ENCODE data around the gene GRB10. TPM values are rescaled to one million over a fixed set of nuclear protein-coding genes. Genes with fewer than 3 reads are reported as not detected.
A peak's percentile ranks its signal among the peaks of the same experiment; 100 is the strongest.

GRB10 gene
- total and polyA plus RNA-seq, 4 experiments from 2014 or later: 0.83 to 7.7 (median 5.0) TPM

GRCh38 chr7:50748472-50748871 lies 34.2 kb downstream of the GRB10 start:
- intact Hi-C loops (cut with micrococcal nuclease): no loop called here
- Mint-ChIP-seq H3K27ac (peak overlapping the region in 1 of 7 donors; percentile 57), H3K4me3 (no peak overlapping the region), H3K27me3 (no peaks in the 10 kb centered on the region), H3K4me1 (peaks cover 1 to 7% (median 4%) of the 10 kb centered on the region in 4 donors), H3K9me3 (peaks cover 0 to 3% (median 0%) of the 10 kb centered on the region in 8 donors), H3K36me3 (peaks cover 0 to 5% of the 10 kb centered on the region in 2 donors)
- DNase-seq: no peak
- no peaks in the 10 kb centered on the region for H3K27me3 ChIP-seq (ENCODE audit: insufficient read depth, low read length)
- H3K9me3 ChIP-seq (ENCODE audit: control insufficient read depth in 1 of 2, low read length in 2 of 2): no peaks in the 10 kb centered on the region
- no peaks in the 10 kb centered on the region for H3K4me1 ChIP-seq (ENCODE audit: insufficient read depth, low read length)
- H3K27ac ChIP-seq (ENCODE audit: low read depth, low read length): no peak overlapping the region
- ChIA-PET CTCF (ENCODE audit: partially characterized antibody) (interaction anchor here (0.5 kb wide), 1 partner anchor 393 kb away, joined by 3 read pairs; no protein-coding TSS in a partner anchor), POLR2A (ENCODE audit: partially characterized antibody) (no interaction called here)
- H3K36me3 ChIP-seq (ENCODE audit: insufficient read depth, low read length): no peaks in the 10 kb centered on the region
- no peak overlapping the region for H3K4me3 ChIP-seq (ENCODE audit: low read length in 2 of 2)

- Histone ChIP-seq H3K27ac (ENCODE audit: low read depth, low read length) (no peak overlapping the region), H3K4me1 (ENCODE audit: insufficient read depth, low read length) (peaks cover 2% of the 10 kb centered on the region), H3K9me3 (ENCODE audit: control insufficient read depth in 1 of 2, low read length in 2 of 2) (no peaks in the 10 kb centered on the region), H3K4me3 (ENCODE audit: low read length in 2 of 2) (no peak overlapping the region), H3K36me3 (ENCODE audit: insufficient read depth, low read length) (no peaks in the 10 kb centered on the region), H3K27me3 (ENCODE audit: insufficient read depth, low read length) (no peaks in the 10 kb centered on the region)
- ChIA-PET CTCF (ENCODE audit: partially characterized antibody) (no interaction called here), POLR2A (ENCODE audit: partially characterized antibody) (no interaction called here)
- peaks cover 5 to 17% (median 9%) of the 10 kb centered on the region in 4 donors for H3K4me1 Mint-ChIP-seq
- H3K4me3 Mint-ChIP-seq: no peak overlapping the region
- DNase-seq: no peak
- peaks cover 0 to 5% of the 10 kb centered on the region in 2 donors for H3K36me3 Mint-ChIP-seq
- intact Hi-C loops (cut with micrococcal nuclease): no loop called here
- no peak overlapping the region for H3K27ac Mint-ChIP-seq
- H3K9me3 Mint-ChIP-seq: peaks cover 0 to 3% (median 0%) of the 10 kb centered on the region in 8 donors
- H3K27me3 Mint-ChIP-seq: no peaks in the 10 kb centered on the region
These were observed 36.9 kb downstream of the GRB10 start for GRCh38 chr7:50745835-50746234.

- intact Hi-C loops (cut with micrococcal nuclease): no loop called here
- no peak overlapping the region for H3K27ac ChIP-seq (ENCODE audit: low read depth, low read length)
- POLR2A ChIA-PET (ENCODE audit: partially characterized antibody): no interaction called here
- H3K27me3 Mint-ChIP-seq: no peaks in the 10 kb centered on the region
- H3K36me3 ChIP-seq (ENCODE audit: insufficient read depth, low read length): no peaks in the 10 kb centered on the region
- H3K27ac Mint-ChIP-seq: no peak overlapping the region
- H3K9me3 ChIP-seq (ENCODE audit: control insufficient read depth in 1 of 2, low read length in 2 of 2): no peaks in the 10 kb centered on the region
- no peak overlapping the region for H3K4me3 ChIP-seq (ENCODE audit: low read length in 2 of 2)
- DNase-seq: no peak
- H3K4me3 Mint-ChIP-seq: no peak overlapping the region
- H3K27me3 ChIP-seq (ENCODE audit: insufficient read depth, low read length): no peaks in the 10 kb centered on the region
- peaks cover 0 to 3% (median 0%) of the 10 kb centered on the region in 8 donors for H3K9me3 Mint-ChIP-seq
- peaks cover 8 to 20% (median 13%) of the 10 kb centered on the region in 4 donors for H3K4me1 Mint-ChIP-seq
- peaks cover 7% of the 10 kb centered on the region for H3K4me1 ChIP-seq (ENCODE audit: insufficient read depth, low read length)
- peaks cover 0 to 5% of the 10 kb centered on the region in 2 donors for H3K36me3 Mint-ChIP-seq
- CTCF ChIA-PET (ENCODE audit: partially characterized antibody): no interaction called here
These were observed 37.4 kb downstream of the GRB10 start for GRCh38 chr7:50745336-50745735.

- Histone ChIP-seq H3K4me1 (ENCODE audit: insufficient read depth, low read length) (peaks cover 21% of the 10 kb centered on the region), H3K27ac (ENCODE audit: low read depth, low read length) (no peak overlapping the region), H3K36me3 (ENCODE audit: insufficient read depth, low read length) (no peaks in the 10 kb centered on the region), H3K4me3 (ENCODE audit: low read length in 2 of 2) (no peak overlapping the region), H3K9me3 (ENCODE audit: control insufficient read depth in 1 of 2, low read length in 2 of 2) (no peaks in the 10 kb centered on the region), H3K27me3 (ENCODE audit: insufficient read depth, low read length) (no peaks in the 10 kb centered on the region)
- peaks cover 20 to 34% (median 26%) of the 10 kb centered on the region in 4 donors for H3K4me1 Mint-ChIP-seq
- no peak overlapping the region for H3K4me3 Mint-ChIP-seq
- DNase-seq: no peak
- peaks cover 0 to 5% (median 0%) of the 10 kb centered on the region in 8 donors for H3K9me3 Mint-ChIP-seq
- peak overlapping the region in 2 of 7 donors; percentile 9 to 35 for H3K27ac Mint-ChIP-seq
- ChIA-PET CTCF (ENCODE audit: partially characterized antibody) (no interaction called here), POLR2A (ENCODE audit: partially characterized antibody) (no interaction called here)
- intact Hi-C loops (cut with micrococcal nuclease): no loop called here
- peaks cover 0 to 5% of the 10 kb centered on the region in 2 donors for H3K36me3 Mint-ChIP-seq
- no peaks in the 10 kb centered on the region for H3K27me3 Mint-ChIP-seq
These were observed 38.8 kb downstream of the GRB10 start for GRCh38 chr7:50743893-50744292.

GRCh38 chr7:50743016-50743415 lies 39.7 kb downstream of the GRB10 start:
- ChIA-PET CTCF (ENCODE audit: partially characterized antibody) (no interaction called here), POLR2A (ENCODE audit: partially characterized antibody) (no interaction called here)
- no peak for DNase-seq
- H3K36me3 ChIP-seq (ENCODE audit: insufficient read depth, low read length): no peaks in the 10 kb centered on the region
- Mint-ChIP-seq H3K9me3 (peaks cover 0 to 5% (median 0%) of the 10 kb centered on the region in 8 donors), H3K27me3 (no peaks in the 10 kb centered on the region), H3K4me3 (no peak overlapping the region), H3K36me3 (peaks cover 0 to 5% of the 10 kb centered on the region in 2 donors), H3K4me1 (peaks cover 20 to 34% (median 26%) of the 10 kb centered on the region in 4 donors), H3K27ac (peak overlapping the region in 2 of 7 donors; percentile 1 to 37)
- H3K9me3 ChIP-seq (ENCODE audit: control insufficient read depth in 1 of 2, low read length in 2 of 2): no peaks in the 10 kb centered on the region
- H3K27me3 ChIP-seq (ENCODE audit: insufficient read depth, low read length): no peaks in the 10 kb centered on the region
- H3K4me3 ChIP-seq (ENCODE audit: low read length in 2 of 2): no peak overlapping the region
- H3K4me1 ChIP-seq (ENCODE audit: insufficient read depth, low read length): peaks cover 21% of the 10 kb centered on the region
- intact Hi-C loops (cut with micrococcal nuclease): no loop called here
- no peak overlapping the region for H3K27ac ChIP-seq (ENCODE audit: low read depth, low read length)

GRCh38 chr7:50742401-50742800 lies 40.3 kb downstream of the GRB10 start:
- intact Hi-C loops (cut with micrococcal nuclease): no loop called here
- no peak overlapping the region for H3K4me3 ChIP-seq (ENCODE audit: low read length in 2 of 2)
- no peaks in the 10 kb centered on the region for H3K27me3 ChIP-seq (ENCODE audit: insufficient read depth, low read length)
- CTCF ChIA-PET (ENCODE audit: partially characterized antibody): no interaction called here
- H3K9me3 Mint-ChIP-seq: peaks cover 0 to 8% (median 0%) of the 10 kb centered on the region in 8 donors
- peaks cover 0 to 5% of the 10 kb centered on the region in 2 donors for H3K36me3 Mint-ChIP-seq
- H3K4me1 ChIP-seq (ENCODE audit: insufficient read depth, low read length): peaks cover 21% of the 10 kb centered on the region
- peaks cover 20 to 34% (median 26%) of the 10 kb centered on the region in 4 donors for H3K4me1 Mint-ChIP-seq
- H3K27ac Mint-ChIP-seq: peak overlapping the region in 3 of 7 donors; percentile 63 to 75 (median 66)
- no peak for DNase-seq
- POLR2A ChIA-PET (ENCODE audit: partially characterized antibody): no interaction called here
- H3K4me3 Mint-ChIP-seq: no peak overlapping the region
- no peaks in the 10 kb centered on the region for H3K27me3 Mint-ChIP-seq
- no peak overlapping the region for H3K27ac ChIP-seq (ENCODE audit: low read depth, low read length)
- no peaks in the 10 kb centered on the region for H3K9me3 ChIP-seq (ENCODE audit: control insufficient read depth in 1 of 2, low read length in 2 of 2)
- no peaks in the 10 kb centered on the region for H3K36me3 ChIP-seq (ENCODE audit: insufficient read depth, low read length)

- H3K4me1 Mint-ChIP-seq: peaks cover 23 to 34% (median 28%) of the 10 kb centered on the region in 4 donors
- intact Hi-C loops (cut with micrococcal nuclease): loop anchor here (1.0 kb wide), 2 partner anchors 42 to 54 kb away; partner anchors contain the start of gene GRB10
- Histone ChIP-seq H3K9me3 (ENCODE audit: control insufficient read depth in 1 of 2, low read length in 2 of 2) (no peaks in the 10 kb centered on the region), H3K36me3 (ENCODE audit: insufficient read depth, low read length) (no peaks in the 10 kb centered on the region), H3K27me3 (ENCODE audit: insufficient read depth, low read length) (no peaks in the 10 kb centered on the region), H3K4me1 (ENCODE audit: insufficient read depth, low read length) (peaks cover 21% of the 10 kb centered on the region), H3K4me3 (ENCODE audit: low read length in 2 of 2) (peak overlapping the region in 1 of 2 donors; percentile 8), H3K27ac (ENCODE audit: low read depth, low read length) (peak overlapping the region; percentile 67)
- no peaks in the 10 kb centered on the region for H3K27me3 Mint-ChIP-seq
- no peaks in the 10 kb centered on the region for H3K36me3 Mint-ChIP-seq
- ChIA-PET POLR2A (ENCODE audit: partially characterized antibody) (interaction anchor here (0.6 to 1.4 kb wide), 10 partner anchors 13 to 647 kb away, joined by 3 to 6 read pairs (median 3); no protein-coding TSS in a partner anchor), CTCF (ENCODE audit: partially characterized antibody) (interaction anchor here (0.8 to 1.2 kb wide), 4 partner anchors 11 to 127 kb away, joined by 3 read pairs; no protein-coding TSS in a partner anchor)
- peaks cover 0 to 5% (median 0%) of the 10 kb centered on the region in 8 donors for H3K9me3 Mint-ChIP-seq
- peak overlapping the region; percentile 88 to 99 (median 98) for H3K27ac Mint-ChIP-seq
- peak overlapping the region; percentile 65 to 83 (median 78) for H3K4me3 Mint-ChIP-seq
- peak; percentile 85 to 93 (median 91) for DNase-seq
These were observed 42.8 kb downstream of the GRB10 start for GRCh38 chr7:50739744-50740435.
